HUES64 (cell line): ENCODE data around the gene PGM2L1.

Experiments used
- H3K27ac ChIP-seq: 2 replicates; pipeline ENCODE4 v1.7.0; 2013; ENCODE audit warnings: low read depth, low read length, inconsistent platforms
- H3K27me3 ChIP-seq: 2 replicates; pipeline ENCODE4 v1.6.1; 2013; ENCODE audit warnings: mild to moderate bottlenecking, low read length; ENCODE audit not compliant: insufficient read depth
- H3K36me3 ChIP-seq: 2 replicates; pipeline ENCODE4 v1.6.1; 2013; ENCODE audit warnings: mild to moderate bottlenecking, low read length; ENCODE audit not compliant: insufficient read depth
- H3K4me1 ChIP-seq: 2 replicates; pipeline ENCODE4 v1.6.1; 2013; ENCODE audit warnings: mild to moderate bottlenecking, low read length, moderate library complexity; ENCODE audit not compliant: insufficient read depth
- H3K4me3 ChIP-seq: 2 replicates; pipeline ENCODE4 v1.5.1; 2013; ENCODE audit warnings: mild to moderate bottlenecking, low read length, moderate library complexity
- H3K9ac ChIP-seq: 2 replicates; pipeline ENCODE4 v1.6.1; 2013; ENCODE audit warnings: mild to moderate bottlenecking, low read depth, low read length
- H3K9me3 ChIP-seq: 2 replicates; pipeline ENCODE4 v1.6.1; 2013; ENCODE audit warnings: low read depth, low read length; ENCODE audit not compliant: insufficient read depth
- WGBS: fragments of 150-250, 120-280 bp; methylation state at CpG from one replicate; pipeline ENCODE4 v1.1.7; 2013; ENCODE audit warnings: missing lambda C conversion rate; 5-methylcytosine and 5-hydroxymethylcytosine counted together

The PGM2L1 gene

GRCh38 chr11:74288911-74289310 is 109.3 kb downstream of the PGM2L1 start:
- H3K27ac ChIP-seq: no peak overlapping the region

GRCh38 chr11:74288161-74288560 is 110.1 kb downstream of the PGM2L1 start:
- WGBS: 93% methylated on average over 1 of the region's 1 CpG
- H3K4me1 ChIP-seq: no peaks in the 10 kb centered on the region
- no peaks in the 10 kb centered on the region for H3K9me3 ChIP-seq
- H3K4me3 ChIP-seq: no peak overlapping the region
- H3K27me3 ChIP-seq: no peaks in the 10 kb centered on the region
- H3K36me3 ChIP-seq: no peaks in the 10 kb centered on the region
- H3K9ac ChIP-seq: no peak overlapping the region
- no peak overlapping the region for H3K27ac ChIP-seq

More at GRCh38 chr11:74288911-74289310, 109.3 kb downstream of the PGM2L1 start:
- no peaks in the 10 kb centered on the region for H3K9me3 ChIP-seq
- no peaks in the 10 kb centered on the region for H3K4me1 ChIP-seq
- H3K9ac ChIP-seq: no peak overlapping the region
- H3K27me3 ChIP-seq: no peaks in the 10 kb centered on the region
- H3K4me3 ChIP-seq: no peak overlapping the region
- H3K36me3 ChIP-seq: no peaks in the 10 kb centered on the region
- WGBS: over 99% methylated on average over 4 of the region's 4 CpGs

- H3K4me1 ChIP-seq: no peaks in the 10 kb centered on the region
- no peak overlapping the region for H3K27ac ChIP-seq
- no peaks in the 10 kb centered on the region for H3K9me3 ChIP-seq
- H3K4me3 ChIP-seq: no peak overlapping the region
- no peak overlapping the region for H3K9ac ChIP-seq
- H3K27me3 ChIP-seq: no peaks in the 10 kb centered on the region
- 96% methylated on average over 2 of the region's 2 CpGs for WGBS
- H3K36me3 ChIP-seq: no peaks in the 10 kb centered on the region
Measured at GRCh38 chr11:74284466-74284865, 113.8 kb downstream of the PGM2L1 start.

GRCh38 chr11:74283580-74284180 is 114.6 kb downstream of the PGM2L1 start:
- Histone ChIP-seq H3K27ac (no peak overlapping the region), H3K27me3 (no peaks in the 10 kb centered on the region), H3K4me3 (no peak overlapping the region), H3K9ac (no peak overlapping the region), H3K36me3 (no peaks in the 10 kb centered on the region), H3K9me3 (no peaks in the 10 kb centered on the region), H3K4me1 (no peaks in the 10 kb centered on the region)
- 88% methylated on average over 3 of the region's 3 CpGs for WGBS

GRCh38 chr11:74282914-74283371 is 115.3 kb downstream of the PGM2L1 start:
- Histone ChIP-seq H3K9ac (no peak overlapping the region), H3K4me1 (no peaks in the 10 kb centered on the region), H3K9me3 (no peaks in the 10 kb centered on the region), H3K27ac (no peak overlapping the region), H3K4me3 (no peak overlapping the region), H3K36me3 (no peaks in the 10 kb centered on the region), H3K27me3 (no peaks in the 10 kb centered on the region)
- WGBS: 79% methylated on average over 5 of the region's 5 CpGs

GRCh38 chr11:74282421-74282820 is 115.8 kb downstream of the PGM2L1 start:
- no peaks in the 10 kb centered on the region for H3K9me3 ChIP-seq
- H3K27ac ChIP-seq: no peak overlapping the region
- no peaks in the 10 kb centered on the region for H3K36me3 ChIP-seq
- no peaks in the 10 kb centered on the region for H3K4me1 ChIP-seq
- H3K4me3 ChIP-seq: no peak overlapping the region
- H3K27me3 ChIP-seq: no peaks in the 10 kb centered on the region
- 90% methylated on average over 3 of the region's 3 CpGs for WGBS
- no peak overlapping the region for H3K9ac ChIP-seq

- Histone ChIP-seq H3K27ac (no peak overlapping the region), H3K4me3 (no peak overlapping the region)
Measured at GRCh38 chr11:74280494-74280893, 117.7 kb downstream of the PGM2L1 start.

More at GRCh38 chr11:74280494-74280893, 117.7 kb downstream of the PGM2L1 start:
- Histone ChIP-seq H3K27me3 (no peaks in the 10 kb centered on the region), H3K9ac (no peak overlapping the region), H3K9me3 (no peaks in the 10 kb centered on the region), H3K4me1 (no peaks in the 10 kb centered on the region), H3K36me3 (no peaks in the 10 kb centered on the region)
